Stimulated activated naive CD8-positive, alpha-beta T cell treated with anti-CD3 and anti-CD28 coated beads, Interleukin-15, amount 100 ng/mL, for 72 hours (primary cell): ENCODE measurements around the gene IP6K1.
"Not testable (repeated sequence)": the region's sequence is repeated elsewhere in the genome, so short reads cannot be mapped to it uniquely, and the experiment has no call there.

Source experiments
- ATAC-seq: fragments of 150-1000 bp; cut with Tn5 transposase; 2 replicates; pipeline ENCODE4 v1.10.0; 2021; ENCODE audit warnings: mild to moderate bottlenecking, moderate library complexity
- DNase-seq, 2 donors: peaks; one replicate each; pipeline ENCODE4 v3.0.0; 2021 to 2022
- H3K27ac Mint-ChIP-seq, 2 donors: one replicate each; pipeline ENCODE4 v1.8.0; 2022; ENCODE audit warnings: mild to moderate bottlenecking in 2 of 2, mixed read lengths in 2 of 2, moderate library complexity in 2 of 2
- H3K27me3 Mint-ChIP-seq: one replicate; pipeline ENCODE4 v1.8.0; 2022; ENCODE audit warnings: mixed read lengths
- H3K4me1 Mint-ChIP-seq: one replicate; pipeline ENCODE4 v1.8.0; 2022; ENCODE audit warnings: mild to moderate bottlenecking, mixed read lengths
- H3K4me3 Mint-ChIP-seq, 2 donors: one replicate each; pipeline ENCODE4 v1.8.0; 2022; ENCODE audit warnings: mild to moderate bottlenecking in 2 of 2, mixed read lengths in 2 of 2, moderate library complexity in 1 of 2
- H3K9me3 Mint-ChIP-seq, 2 donors: one replicate each; pipeline ENCODE4 v1.8.0; 2022; ENCODE audit warnings: mixed read lengths in 2 of 2

Gene IP6K1

GRCh38 chr3:49786357-49787181 lies at the start of gene IP6K1:
IP6K1 (minus strand) TSS chr3:49786542; CDS start chr3:49748040, 38,502 bp downstream.
- ATAC-seq (peak; percentile 100), DNase-seq (peak; percentile 99 to 100)
- Mint-ChIP-seq H3K4me1 (peaks cover 37% of the 10 kb centered on the region), H3K27ac (peak within 1 kb of the TSS; percentile 96 to 98), H3K9me3 (no peaks in the 10 kb centered on the region), H3K4me3 (peak within 1 kb of the TSS; percentile 91 to 96), H3K27me3 (no peaks in the 10 kb centered on the region)

GRCh38 chr3:49831341-49831740 lies 45.0 kb upstream of the IP6K1 start:
- no peak for ATAC-seq
- peak overlapping the region in 1 of 2 donors; percentile 91 for H3K27ac Mint-ChIP-seq
- no peak for DNase-seq
- H3K4me1 Mint-ChIP-seq = no peaks in the 10 kb centered on the region
- H3K9me3 Mint-ChIP-seq = no peaks in the 10 kb centered on the region
- no peak overlapping the region for H3K4me3 Mint-ChIP-seq
- H3K27me3 Mint-ChIP-seq = no peaks in the 10 kb centered on the region

GRCh38 chr3:49826016-49826415 lies 39.7 kb upstream of the IP6K1 start:
- H3K4me1 Mint-ChIP-seq = no peaks in the 10 kb centered on the region

GRCh38 chr3:49823131-49823530 lies 36.8 kb upstream of the IP6K1 start:
- not testable (repeated sequence) for H3K9me3 Mint-ChIP-seq, ATAC-seq, H3K27me3 Mint-ChIP-seq

More at GRCh38 chr3:49826016-49826415, 39.7 kb upstream of the IP6K1 start:
- no peak overlapping the region for H3K27ac Mint-ChIP-seq
- DNase-seq (no peak), ATAC-seq (no peak)
- no peak overlapping the region for H3K4me3 Mint-ChIP-seq
- H3K27me3 Mint-ChIP-seq = no peaks in the 10 kb centered on the region
- H3K9me3 Mint-ChIP-seq = no peaks in the 10 kb centered on the region

DNA sequence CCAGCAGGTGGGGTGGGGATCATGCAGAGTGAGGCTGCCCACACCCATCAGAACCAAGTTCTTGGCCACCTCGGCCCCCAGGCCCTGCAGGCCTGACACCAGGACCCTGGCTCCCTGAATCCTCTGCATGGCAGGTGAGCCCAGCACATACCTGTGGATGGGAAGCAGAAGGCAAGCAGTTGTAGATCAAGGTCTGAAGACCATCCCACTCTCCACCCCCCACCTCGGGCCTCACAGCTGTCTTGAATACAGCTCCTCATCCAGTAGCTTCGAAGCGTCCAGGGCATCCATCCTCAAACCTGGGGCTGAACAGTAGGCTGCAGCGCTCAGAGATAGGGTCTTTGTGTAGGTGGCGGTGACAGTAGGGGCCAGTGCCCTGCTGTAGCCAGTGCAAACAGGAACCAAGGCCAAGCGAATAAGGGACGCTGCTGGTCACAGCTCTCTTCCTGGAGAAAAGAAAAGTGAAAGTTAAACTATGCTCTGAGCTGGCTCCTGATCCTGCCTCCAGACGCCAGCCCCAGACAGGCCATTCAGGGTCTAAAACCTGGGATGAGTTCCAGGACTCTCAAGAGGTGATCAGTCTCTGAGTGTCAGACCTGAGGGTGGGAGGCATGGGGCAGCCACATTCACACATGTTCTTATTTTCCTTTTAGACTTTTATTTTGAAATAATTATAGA lies 27.3 kb upstream of the IP6K1 start, which contains the start of gene UBA7:
Gene UBA7, minus strand, starts transcription at position 457 of the 678 bp plus-strand sequence. Its CDS starts 166 bp downstream, at position 291.
- H3K27me3 Mint-ChIP-seq = no peaks in the 10 kb centered on the region
- H3K27ac Mint-ChIP-seq = peak within 1 kb of the TSS; percentile 97 to 99
- ATAC-seq (peak; percentile 86), DNase-seq (peak; percentile 23 to 44)
- peak within 1 kb of the TSS; percentile 97 for H3K4me3 Mint-ChIP-seq
- peaks cover 44% of the 10 kb centered on the region for H3K4me1 Mint-ChIP-seq
- no peaks in the 10 kb centered on the region for H3K9me3 Mint-ChIP-seq

More at GRCh38 chr3:49823131-49823530, 36.8 kb upstream of the IP6K1 start:
- not testable (repeated sequence) for H3K4me1 Mint-ChIP-seq, DNase-seq, H3K27ac Mint-ChIP-seq, H3K4me3 Mint-ChIP-seq

- peak overlapping the region; percentile 97 for H3K4me3 Mint-ChIP-seq
- H3K4me1 Mint-ChIP-seq = peaks cover 51% of the 10 kb centered on the region
- no peaks in the 10 kb centered on the region for H3K9me3 Mint-ChIP-seq
- DNase-seq = no peak
- peak; percentile 33 for ATAC-seq
- H3K27me3 Mint-ChIP-seq = no peaks in the 10 kb centered on the region
- peak overlapping the region; percentile 97 to 99 for H3K27ac Mint-ChIP-seq
Measured at GRCh38 chr3:49812916-49813496, 26.7 kb upstream of the IP6K1 start.

DNA sequence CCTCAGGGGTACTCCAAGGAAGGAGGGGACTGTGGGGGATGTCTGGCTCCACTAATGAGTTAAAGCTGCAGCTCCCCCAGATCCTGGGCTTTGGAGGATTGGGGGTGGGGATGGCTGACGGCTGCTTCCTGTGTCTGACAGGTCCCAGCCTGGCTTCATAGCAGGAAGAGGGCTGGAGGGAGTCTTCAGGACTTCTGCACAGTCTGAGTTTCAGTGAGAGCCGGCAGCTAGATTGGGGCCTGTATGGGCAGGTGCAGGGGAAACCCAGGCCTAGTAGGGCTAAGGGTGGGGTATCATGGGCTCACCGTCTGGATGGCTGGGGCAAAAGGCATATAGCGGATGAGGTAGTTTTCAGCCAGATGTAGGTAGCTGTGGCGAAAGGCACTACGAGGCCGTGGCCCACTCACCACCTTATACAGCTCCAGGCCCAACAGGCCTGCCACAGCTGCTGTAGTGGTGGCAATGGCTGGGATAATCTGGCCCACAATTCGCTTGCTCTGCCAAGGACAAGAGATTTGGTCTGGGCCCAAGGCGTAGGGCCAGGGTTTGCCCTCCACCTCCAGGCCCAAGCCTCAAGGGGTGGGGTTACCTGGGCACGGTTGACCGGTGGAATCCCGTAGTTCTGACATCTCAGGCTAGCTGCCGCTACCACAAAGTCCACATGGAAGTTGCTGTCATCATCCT lies 21.2 kb upstream of the IP6K1 start:
- H3K27ac Mint-ChIP-seq = peak overlapping the region; percentile 59 to 92
- no peaks in the 10 kb centered on the region for H3K9me3 Mint-ChIP-seq
- DNase-seq = no peak
- H3K4me1 Mint-ChIP-seq = peaks cover 79% of the 10 kb centered on the region
- H3K4me3 Mint-ChIP-seq = no peak overlapping the region
- H3K27me3 Mint-ChIP-seq = peaks cover 2% of the 10 kb centered on the region
- no peak for ATAC-seq

- H3K4me3 Mint-ChIP-seq = peak overlapping the region in 1 of 2 donors; percentile 66
- no peak for ATAC-seq
Measured at GRCh38 chr3:49806850-49807249, 20.5 kb upstream of the IP6K1 start.

DNA sequence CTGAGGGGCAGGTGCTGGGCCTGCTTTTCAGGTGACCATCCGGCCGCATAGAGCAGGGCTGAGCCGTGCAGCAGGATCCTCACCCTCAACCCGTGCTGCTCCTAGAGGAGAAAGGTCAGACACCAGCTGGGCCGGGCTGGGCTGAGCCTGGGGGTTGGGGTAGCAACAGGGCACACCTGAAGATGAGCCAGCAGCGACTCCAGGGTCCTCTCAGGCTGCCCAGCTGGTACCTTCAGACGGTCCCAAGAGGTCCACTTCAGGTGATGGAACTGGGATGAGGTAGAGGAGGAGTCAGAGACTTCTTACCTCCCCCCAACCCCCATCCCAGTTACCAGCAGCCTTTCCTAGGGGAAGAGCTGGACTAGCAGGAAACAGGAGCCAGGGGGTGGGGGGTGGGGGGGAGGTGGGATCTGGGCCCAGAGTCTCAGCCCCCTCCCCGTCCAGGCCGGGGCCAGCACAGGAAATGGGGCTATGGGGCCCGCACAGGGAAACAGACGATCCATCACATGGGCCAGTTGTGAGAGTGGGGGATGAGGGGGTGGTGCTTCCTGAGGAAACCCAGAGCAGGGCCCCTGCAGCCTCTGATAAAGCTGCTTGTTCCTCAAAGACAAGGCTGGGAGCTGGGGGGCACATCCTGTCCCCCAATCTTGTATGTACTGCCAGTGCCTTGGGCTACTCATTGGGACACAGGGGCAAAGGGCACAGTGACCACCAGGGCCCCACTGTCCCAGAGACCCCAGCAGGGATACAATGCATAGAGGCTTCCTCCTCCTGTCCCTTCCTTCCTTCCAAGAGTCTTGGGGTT lies 19.8 kb upstream of the IP6K1 start:
- no peaks in the 10 kb centered on the region for H3K9me3 Mint-ChIP-seq
- peaks cover 76% of the 10 kb centered on the region for H3K4me1 Mint-ChIP-seq
- DNase-seq (peak; percentile 23 to 43), ATAC-seq (peak; percentile 45)
- H3K4me3 Mint-ChIP-seq = peak overlapping the region; percentile 53 to 76
- H3K27ac Mint-ChIP-seq = peak overlapping the region in 1 of 2 donors; percentile 78
- H3K27me3 Mint-ChIP-seq = peaks cover 17% of the 10 kb centered on the region

More at GRCh38 chr3:49806850-49807249, 20.5 kb upstream of the IP6K1 start:
- peaks cover 79% of the 10 kb centered on the region for H3K4me1 Mint-ChIP-seq
- DNase-seq = no peak
- H3K9me3 Mint-ChIP-seq = no peaks in the 10 kb centered on the region
- peak overlapping the region in 1 of 2 donors; percentile 11 for H3K27ac Mint-ChIP-seq
- H3K27me3 Mint-ChIP-seq = peaks cover 10% of the 10 kb centered on the region

DNA sequence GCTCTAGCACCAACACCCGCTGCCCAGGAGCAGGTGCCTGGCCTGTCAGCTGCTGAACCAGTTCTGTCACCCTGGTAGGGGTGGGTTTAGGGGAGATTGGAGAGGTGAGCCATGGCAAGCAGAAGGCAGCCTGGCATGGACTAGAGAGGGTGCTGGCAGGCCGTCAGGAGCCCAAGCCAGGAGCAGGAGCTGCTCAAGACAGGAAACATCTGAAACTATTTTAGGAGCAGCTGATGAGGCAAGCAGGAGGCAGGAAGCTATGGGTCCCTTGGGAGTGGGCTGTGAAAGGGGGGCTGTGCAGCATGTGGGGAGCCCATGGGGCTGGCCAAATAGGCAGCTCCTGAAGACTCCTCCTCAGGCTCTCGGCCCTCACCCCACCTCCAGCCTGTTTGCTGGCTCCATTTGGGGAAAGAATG lies 19.0 kb upstream of the IP6K1 start:
- ATAC-seq = no peak
- Mint-ChIP-seq H3K27ac (peak overlapping the region in 1 of 2 donors; percentile 81), H3K4me3 (peak overlapping the region; percentile 2 to 76)

GRCh38 chr3:49804141-49805041 lies 18.0 kb upstream of the IP6K1 start:
- Mint-ChIP-seq H3K9me3 (no peaks in the 10 kb centered on the region), H3K27ac (peak overlapping the region in 1 of 2 donors; percentile 69), H3K27me3 (peaks cover 22% of the 10 kb centered on the region), H3K4me3 (peak overlapping the region; percentile 84), H3K4me1 (peaks cover 67% of the 10 kb centered on the region)
- DNase-seq = peak in 1 of 2 donors; percentile 18
- ATAC-seq = no peak

More for the DNA sequence above, 19.0 kb upstream of the IP6K1 start:
- DNase-seq = no peak
- H3K9me3 Mint-ChIP-seq = no peaks in the 10 kb centered on the region
- H3K4me1 Mint-ChIP-seq = peaks cover 72% of the 10 kb centered on the region
- peaks cover 22% of the 10 kb centered on the region for H3K27me3 Mint-ChIP-seq

DNA sequence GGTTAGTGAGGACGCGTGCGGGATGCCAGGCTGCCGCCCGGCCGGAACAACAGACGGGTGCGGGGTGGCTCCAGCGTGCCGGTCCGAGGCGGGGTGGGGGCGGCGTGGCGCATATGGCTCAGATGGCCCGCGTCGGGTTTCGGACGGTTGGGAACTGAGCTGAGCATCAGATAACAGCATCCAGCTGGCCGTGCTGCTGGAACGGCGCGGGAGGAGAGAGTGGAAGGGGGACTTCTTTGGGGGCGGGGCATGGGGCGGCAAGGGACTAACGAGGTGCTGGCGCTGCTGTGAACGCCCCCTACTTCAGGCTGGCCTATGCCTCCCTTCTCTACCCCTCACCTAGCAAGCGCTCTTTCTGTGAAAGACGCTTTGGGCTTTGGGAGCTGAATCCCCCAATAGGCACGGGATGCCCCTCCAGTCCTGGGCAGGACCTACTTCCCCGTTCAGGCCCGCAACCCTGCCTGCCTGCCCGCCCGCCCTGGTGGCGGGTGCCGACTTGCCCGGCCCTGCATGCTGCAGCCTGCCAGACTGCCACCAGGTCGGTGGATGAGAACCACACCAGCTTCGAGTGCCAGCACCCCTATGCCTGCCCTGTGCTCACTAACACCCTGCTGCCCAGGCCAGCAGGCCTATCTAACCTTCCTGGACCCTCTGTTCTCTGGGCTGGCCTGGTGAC lies 17.3 kb upstream of the IP6K1 start:
- H3K27ac Mint-ChIP-seq = peak overlapping the region in 1 of 2 donors; percentile 75
- H3K27me3 Mint-ChIP-seq = peaks cover 22% of the 10 kb centered on the region
- peak overlapping the region; percentile 84 for H3K4me3 Mint-ChIP-seq
- H3K4me1 Mint-ChIP-seq = peaks cover 63% of the 10 kb centered on the region
- no peaks in the 10 kb centered on the region for H3K9me3 Mint-ChIP-seq
- DNase-seq (peak; percentile 58 to 66), ATAC-seq (peak; percentile 45)
